Right cardiac atrium (tissue), 5 donors: ENCODE data around the gene BAIAP2L2. TPM values are rescaled to one million over a fixed set of nuclear protein-coding genes. Genes with fewer than 3 reads are reported as not detected.

ENCODE experiments used
- ATAC-seq, 2 donors: fragments of 200-7000 bp; cut with Tn5 transposase; one replicate each; pipeline versions ENCODE4 v1.8.0 to v1.9.1; 2020; ENCODE audit warnings: moderate library complexity in 2 of 2, mild to moderate bottlenecking in 1 of 2
- DNase-seq, 3 donors: peaks; one replicate each; pipeline ENCODE4 v3.0.0-alpha.2; 2020
- H3K27ac ChIP-seq: one replicate; pipeline ENCODE4 v1.5.1; 2013; ENCODE audit warnings: mild to moderate bottlenecking, low read length, control low read depth, moderate library complexity
- H3K27me3 ChIP-seq: one replicate; pipeline ENCODE4 v1.6.1; 2013; ENCODE audit not compliant: control insufficient read depth, insufficient read depth
- H3K4me1 ChIP-seq: one replicate; pipeline ENCODE4 v1.6.1; 2013; ENCODE audit warnings: low read length; ENCODE audit not compliant: control insufficient read depth, insufficient read depth
- H3K4me3 ChIP-seq: one replicate; pipeline ENCODE4 v1.5.1; 2013; ENCODE audit warnings: low read length, control low read depth
- H3K9me3 ChIP-seq: one replicate; pipeline ENCODE4 v1.6.1; 2013; ENCODE audit warnings: low read length; ENCODE audit not compliant: control insufficient read depth
- WGBS: extraction: QIAGEN DNeasy Blood & Tissue Kit; methylation state at CpG from one replicate; pipeline ENCODE4 v1.1.7; 2013; 5-methylcytosine and 5-hydroxymethylcytosine counted together
- intact Hi-C, 4 donors: fragments of 100-400 bp; cut with DNase I; formaldehyde crosslinking; loops; one replicate each; pipeline versions ENCODE4 v1.11.0 to v1.14.0; 2022 to 2023
- polyA plus RNA-seq: library from polyadenylated mRNA; stranded (reverse); fragments of 200-250 nt; gene quantifications from one replicate; pipeline ENCODE4 v1.2.3, GENCODE V29; 2013
- total RNA-seq, 4 donors: library from RNA; stranded (reverse); fragmentation: NEBNext Ultra II Directional; extraction: Animal tissue kit (Norgen Biotek cat#: 25700); gene quantifications; one replicate each; pipeline ENCODE4 v1.2.1, GENCODE V29; 2021
- donor health status: healthy with polysubstance abuse.
- donor health status: DM: no; HTN: yes; CAD: no.
- donor health status: DM: no; HTN: no; CAD: no.
- donor health status: DM: no; HTN: yes; CAD: no; lungs with severe emphysema.
- donor health status: DM: yes; HTN: yes; CAD: no.

Gene BAIAP2L2
- total and polyA plus RNA-seq, 5 donors = 0.17 to 0.53 (median 0.20) TPM; not detected in 2

DNA sequence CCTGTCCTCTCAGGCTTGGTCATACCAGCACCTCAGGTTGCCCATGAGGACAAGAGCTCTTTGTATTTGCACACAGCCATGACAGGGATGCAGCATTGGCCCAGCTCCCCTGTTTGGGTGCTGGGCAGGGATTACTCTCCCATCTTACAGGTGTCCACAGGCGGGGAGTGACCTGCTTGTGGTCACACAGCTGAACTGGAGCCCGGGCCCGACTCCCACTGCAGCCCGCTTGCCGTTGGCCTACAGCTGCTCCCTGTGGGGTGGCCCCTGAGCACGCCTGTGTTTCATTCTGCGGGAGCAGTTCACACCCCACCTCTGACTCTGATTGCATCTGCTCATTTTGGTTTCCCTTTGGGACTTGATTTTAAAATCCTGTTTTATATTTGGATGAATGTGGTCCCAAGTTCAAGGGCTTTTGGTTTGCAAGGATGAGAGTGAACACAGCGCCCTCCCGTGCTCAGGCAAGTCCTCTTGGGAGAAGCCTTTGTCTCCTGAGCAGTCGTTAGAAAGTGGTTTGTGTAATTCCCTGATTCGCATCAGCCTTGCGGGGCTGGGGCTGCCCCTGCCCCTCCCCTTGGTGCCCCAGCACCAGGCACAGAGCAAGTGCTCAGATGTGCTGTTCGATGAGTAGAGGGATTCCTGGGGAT, 44.0 kb downstream of the BAIAP2L2 start:
- DNase-seq (peak in 1 of 3 donors; percentile 32), ATAC-seq (no peak)
- Histone ChIP-seq H3K4me3 (no peak overlapping the region), H3K27ac (no peak overlapping the region), H3K9me3 (no peaks in the 10 kb centered on the region), H3K4me1 (peaks cover 10% of the 10 kb centered on the region), H3K27me3 (no peaks in the 10 kb centered on the region)
- 88% methylated on average over 13 of the region's 13 CpGs for WGBS
- intact Hi-C loops = loop anchor here in 2 of 4 donors (5.0 kb wide), 2 partner anchors 286 to 506 kb away; partner anchors contain the start of gene DMC1 (in 1 of the 2)

- Histone ChIP-seq H3K4me1 (peaks cover 8% of the 10 kb centered on the region), H3K9me3 (no peaks in the 10 kb centered on the region), H3K4me3 (no peak overlapping the region), H3K27me3 (no peaks in the 10 kb centered on the region), H3K27ac (no peak overlapping the region)
- 95% methylated on average over 8 of the region's 8 CpGs for WGBS
- peak in 1 of 3 donors; percentile 55 for DNase-seq
- no peak for ATAC-seq
- intact Hi-C loops = loop anchor here in 2 of 4 donors (5.0 kb wide), 2 partner anchors 287 to 507 kb away; partner anchors contain the start of gene DMC1 (in 1 of the 2)
Observed at GRCh38 chr22:38065539-38065938, 44.9 kb downstream of the BAIAP2L2 start.

GRCh38 chr22:38062791-38063190, 47.7 kb downstream of the BAIAP2L2 start:
- Histone ChIP-seq H3K9me3 (no peaks in the 10 kb centered on the region), H3K4me1 (peaks cover 1% of the 10 kb centered on the region), H3K27me3 (no peaks in the 10 kb centered on the region), H3K27ac (peak overlapping the region; percentile 77), H3K4me3 (no peak overlapping the region)
- 56% methylated on average over 6 of the region's 6 CpGs for WGBS
- DNase-seq (no peak), ATAC-seq (peak; percentile 46 to 48)
- intact Hi-C loops = no loop called here

DNA sequence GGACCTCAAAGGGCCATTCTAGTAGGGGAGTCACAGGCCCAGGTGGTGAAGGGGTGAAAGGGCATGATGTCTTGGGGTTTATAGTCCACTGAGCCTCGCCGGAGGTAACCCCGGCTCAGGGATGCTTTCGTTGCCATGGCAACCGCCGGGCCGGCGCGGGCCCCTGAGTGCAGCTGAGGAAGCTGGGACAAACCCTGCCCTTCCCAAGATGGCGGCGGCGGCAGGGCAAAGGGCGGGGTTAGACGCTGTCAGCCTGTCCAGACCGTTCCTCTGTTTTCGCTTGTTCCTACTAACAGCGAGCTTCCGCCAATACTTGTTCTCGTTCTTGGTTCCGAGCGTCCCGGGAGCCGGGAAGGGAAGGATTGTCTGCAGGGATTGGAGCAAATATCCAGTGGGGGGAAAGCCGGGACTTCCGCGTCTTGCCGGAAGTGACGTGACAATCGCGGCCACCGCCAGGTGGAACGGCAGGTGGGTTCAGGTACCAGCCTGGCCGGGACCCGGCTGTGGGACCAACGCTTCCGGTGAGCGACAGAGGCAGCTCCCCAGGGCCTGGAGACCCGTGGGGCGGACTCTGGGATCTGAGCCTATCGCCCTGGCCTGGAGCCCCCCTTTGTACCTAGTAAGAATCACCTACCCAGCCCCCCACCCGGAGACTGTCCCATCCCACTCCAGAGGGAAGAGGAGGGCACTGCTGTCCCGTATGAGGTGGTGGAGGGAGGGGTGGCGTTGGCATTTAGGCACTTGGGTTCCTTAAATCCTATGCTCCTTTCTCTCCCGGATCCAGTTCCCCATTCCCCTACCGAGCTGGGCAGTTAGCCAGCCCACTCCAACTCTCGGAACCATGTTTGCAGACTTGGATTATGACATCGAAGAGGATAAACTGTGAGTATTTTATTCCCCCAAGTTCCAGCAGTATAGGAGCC, 53.3 kb downstream of the BAIAP2L2 start, which contains the start of gene PICK1:
PICK1 (plus strand) TSS at position 436 of the 923 bp plus-strand sequence; CDS start at position 842, 406 bp downstream.
- Histone ChIP-seq H3K4me1 (peaks cover 7% of the 10 kb centered on the region), H3K9me3 (no peaks in the 10 kb centered on the region), H3K4me3 (peak within 1 kb of the TSS; percentile 72), H3K27me3 (no peaks in the 10 kb centered on the region), H3K27ac (peak within 1 kb of the TSS; percentile 82)
- ATAC-seq (peak; percentile 95 to 96), DNase-seq (peak; percentile 91 to 95 (median 94))
- intact Hi-C loops = loop anchor here in 2 of 4 donors (10.0 kb wide), 1 partner anchor 298 kb away; no protein-coding TSS in a partner anchor
- WGBS = 2% methylated on average over 47 of the region's 47 CpGs

DNA sequence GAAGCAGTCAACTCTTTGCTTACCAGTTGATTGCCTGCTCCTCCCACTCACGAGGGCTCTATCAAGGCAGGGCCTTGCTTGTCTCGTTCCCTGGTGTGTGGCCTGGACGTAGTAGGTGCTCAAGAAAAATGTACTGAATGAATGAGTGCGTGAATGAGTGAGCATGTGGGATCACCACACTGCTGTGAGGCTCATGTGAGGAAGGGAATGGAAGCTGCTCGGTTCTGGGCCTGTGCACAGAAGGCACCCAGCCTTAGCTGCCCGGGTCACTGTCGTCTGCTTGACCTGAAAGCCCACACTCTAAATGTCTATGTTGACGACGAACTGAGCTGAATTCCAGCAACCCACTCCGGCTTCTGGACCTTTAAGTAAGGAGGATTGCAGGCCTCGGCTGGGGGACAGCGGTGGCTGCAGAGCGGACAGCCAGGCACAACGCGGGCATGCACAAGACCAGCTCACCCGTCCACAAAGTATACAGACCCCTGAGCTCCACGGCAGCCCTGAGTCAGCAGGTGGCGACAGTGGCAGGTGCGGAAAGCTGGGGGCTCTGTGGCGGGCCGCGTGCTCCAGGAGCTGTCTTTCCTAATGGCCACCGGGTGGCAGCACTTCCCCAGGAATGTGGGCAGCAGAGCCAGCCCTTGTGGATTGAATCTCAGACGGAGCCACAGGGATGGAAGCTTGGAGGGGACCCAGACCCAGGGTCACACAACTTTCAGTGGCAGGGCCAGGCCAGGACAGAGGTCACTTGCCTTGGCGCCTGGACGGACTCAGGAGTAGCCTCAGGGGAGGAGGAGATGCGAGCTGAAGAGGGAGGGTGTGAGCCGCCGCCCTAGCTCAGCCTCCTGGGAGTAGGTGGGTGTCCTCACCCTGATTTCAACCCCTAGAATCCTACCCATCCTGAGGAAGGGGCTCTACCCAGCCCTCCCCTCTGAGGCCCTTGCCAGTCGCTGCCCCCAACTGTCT, 58.3 kb downstream of the BAIAP2L2 start:
- Histone ChIP-seq H3K9me3 (no peaks in the 10 kb centered on the region), H3K27me3 (no peaks in the 10 kb centered on the region), H3K4me1 (peaks cover 5% of the 10 kb centered on the region), H3K27ac (no peak overlapping the region), H3K4me3 (no peak overlapping the region)
- ATAC-seq (peak; percentile 70 to 71), DNase-seq (peak; percentile 81 to 91 (median 89))
- WGBS = 30% methylated on average over 30 of the region's 30 CpGs
- intact Hi-C loops = loop anchor here in 3 of 4 donors (5.0 to 10.0 kb wide), 4 partner anchors 60 to 520 kb away; partner anchors contain the start of genes BAIAP2L2 (in 1 of the 3) and DMC1 (in 1 of the 3)

GRCh38 chr22:38051261-38051660, 59.2 kb downstream of the BAIAP2L2 start:
- DNase-seq (peak in 1 of 3 donors; percentile 33), ATAC-seq (no peak)
- Histone ChIP-seq H3K27ac (no peak overlapping the region), H3K4me3 (no peak overlapping the region), H3K9me3 (no peaks in the 10 kb centered on the region), H3K27me3 (no peaks in the 10 kb centered on the region), H3K4me1 (peaks cover under 1% of the 10 kb centered on the region)
- 75% methylated on average over 8 of the region's 8 CpGs for WGBS
- intact Hi-C loops = loop anchor here in 3 of 4 donors (5.0 to 10.0 kb wide), 4 partner anchors 61 to 521 kb away; partner anchors contain the start of genes BAIAP2L2 (in 1 of the 3) and DMC1 (in 1 of the 3)

DNA sequence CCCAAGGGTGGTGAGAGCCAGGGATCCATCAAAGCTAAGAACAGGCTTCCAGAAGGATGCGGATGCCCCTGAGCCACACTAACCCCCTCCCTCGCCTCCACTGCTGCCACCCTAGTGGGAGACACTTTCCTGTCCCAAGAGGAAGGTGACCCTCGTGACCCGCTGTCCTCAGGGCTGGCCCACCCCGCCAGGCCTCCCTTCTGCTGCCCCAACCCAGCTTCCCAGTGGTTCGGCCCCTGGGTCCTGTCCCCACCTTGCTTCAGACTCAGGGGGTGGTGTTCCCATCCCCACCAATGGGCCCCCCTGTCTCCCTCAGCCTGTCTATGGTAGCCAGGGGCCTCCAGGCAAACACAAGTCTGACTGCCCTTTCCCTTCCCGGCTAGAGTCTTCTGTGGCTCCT, 59.8 kb downstream of the BAIAP2L2 start:
- H3K9me3 ChIP-seq = no peaks in the 10 kb centered on the region
- WGBS = 81% methylated on average over 7 of the region's 7 CpGs
- peak in 1 of 3 donors; percentile 22 for DNase-seq
- no peaks in the 10 kb centered on the region for H3K27me3 ChIP-seq
- peak; percentile 4 for ATAC-seq
- intact Hi-C loops = loop anchor here in 3 of 4 donors (5.0 to 10.0 kb wide), 4 partner anchors 62 to 522 kb away; partner anchors contain the start of genes BAIAP2L2 (in 1 of the 3) and DMC1 (in 1 of the 3)
- H3K4me3 ChIP-seq = no peak overlapping the region
- no peak overlapping the region for H3K27ac ChIP-seq
- no peaks in the 10 kb centered on the region for H3K4me1 ChIP-seq

DNA sequence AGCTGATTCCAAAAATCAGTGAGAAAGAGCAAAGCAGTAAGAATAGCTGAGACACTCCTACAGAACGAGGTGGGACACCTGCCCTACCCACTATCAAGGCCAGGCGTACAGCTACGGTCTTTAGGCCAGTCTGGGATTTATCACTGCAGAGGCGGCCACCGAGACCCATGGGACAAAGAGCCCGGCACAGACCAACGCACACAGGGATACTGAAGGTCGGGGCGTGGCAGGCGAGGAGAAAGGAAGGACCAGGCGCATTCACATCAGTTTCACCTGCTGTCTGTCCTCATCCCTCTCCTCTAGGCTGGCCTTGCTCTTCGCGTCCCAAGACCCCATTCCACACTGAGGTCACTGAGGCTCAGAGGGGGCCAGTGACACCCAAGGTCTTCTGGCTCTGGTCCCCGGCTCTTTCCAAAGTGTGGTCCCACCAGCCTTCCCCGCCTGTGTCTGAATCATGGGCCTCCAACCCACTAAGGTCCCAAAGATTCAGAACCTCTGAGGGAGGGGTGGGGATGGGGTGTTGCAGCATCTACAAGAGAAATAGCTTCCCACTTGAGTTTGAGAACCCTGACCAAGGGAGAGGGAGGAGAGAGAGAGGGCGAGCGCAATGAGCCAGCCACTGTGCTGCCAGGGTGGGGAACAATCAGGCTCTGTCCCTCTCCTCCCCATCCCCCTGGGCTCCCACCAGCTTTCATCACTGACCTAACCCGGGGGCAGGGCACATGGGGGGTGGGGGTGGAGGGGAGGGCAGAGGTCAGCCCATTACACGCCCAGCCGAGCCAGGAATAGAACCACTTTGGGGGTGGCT, 60.5 kb downstream of the BAIAP2L2 start:
- intact Hi-C loops = loop anchor here in 3 of 4 donors (5.0 to 10.0 kb wide), 4 partner anchors 62 to 522 kb away; partner anchors contain the start of genes BAIAP2L2 (in 1 of the 3) and DMC1 (in 1 of the 3)
- Histone ChIP-seq H3K27me3 (no peaks in the 10 kb centered on the region), H3K27ac (no peak overlapping the region), H3K9me3 (no peaks in the 10 kb centered on the region), H3K4me3 (no peak overlapping the region), H3K4me1 (no peaks in the 10 kb centered on the region)
- DNase-seq (peak in 1 of 3 donors; percentile 27), ATAC-seq (peak; percentile 12 to 17)
- WGBS = 74% methylated on average over 20 of the region's 20 CpGs

DNA sequence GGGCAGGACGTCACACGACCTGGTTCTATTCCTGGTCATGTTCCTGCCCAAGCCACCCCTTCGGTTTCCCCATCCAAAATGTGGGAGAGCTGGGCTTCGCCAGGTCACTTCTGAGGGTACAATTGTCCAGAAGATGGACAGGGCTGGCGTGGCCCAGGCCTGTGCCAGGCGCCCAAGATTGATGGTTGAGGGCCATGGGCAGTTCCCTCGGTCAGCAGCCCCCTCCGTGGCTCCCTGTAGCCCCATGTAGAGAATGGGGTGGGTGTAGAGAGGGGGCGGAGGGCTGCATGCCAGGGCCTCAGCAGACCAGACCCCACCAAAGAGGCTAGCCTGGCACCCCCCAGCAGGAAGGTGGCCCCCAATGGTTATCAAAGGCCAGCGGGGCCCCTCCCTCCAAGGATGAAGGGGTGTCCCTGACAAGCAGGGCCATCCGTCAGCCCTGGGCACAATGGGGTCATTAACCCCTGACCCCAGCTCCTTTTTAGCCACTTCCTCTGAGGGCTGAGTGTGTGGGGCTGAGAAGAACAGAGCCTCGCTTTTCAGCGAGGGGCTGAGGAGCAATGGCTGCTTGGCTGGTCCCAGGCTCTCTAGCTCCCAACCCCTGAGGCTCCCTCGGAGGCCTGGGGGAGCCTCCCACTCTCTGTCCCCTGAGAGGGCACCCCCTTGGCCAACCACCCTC, 64.3 kb downstream of the BAIAP2L2 start:
- no peak overlapping the region for H3K27ac ChIP-seq

More for the DNA sequence above, 64.3 kb downstream of the BAIAP2L2 start:
- Histone ChIP-seq H3K4me3 (no peak overlapping the region), H3K9me3 (no peaks in the 10 kb centered on the region), H3K4me1 (no peaks in the 10 kb centered on the region), H3K27me3 (no peaks in the 10 kb centered on the region)
- peak in 1 of 2 donors; percentile 6 for ATAC-seq
- DNase-seq = peak in 1 of 3 donors; percentile 16
- intact Hi-C loops = no loop called here
- WGBS = 69% methylated on average over 14 of the region's 14 CpGs
